Stimulated activated CD8-positive, alpha-beta memory T cell treated with anti-CD3 and anti-CD28 coated beads, Interleukin-7, amount 100 ng/mL, for 24 hours (primary cell): ENCODE measurements around the gene PQBP1.

Experiments
- DNase-seq: peaks from one replicate; pipeline ENCODE4 v3.0.0-alpha.2; 2020; ENCODE audit warnings: low read depth

The PQBP1 gene

GRCh38 chrX:48924270-48924669 lies 26.5 kb downstream of the PQBP1 start:
- DNase-seq: no peak

GRCh38 chrX:48927123-48927522 lies 29.4 kb downstream of the PQBP1 start:
- no peak for DNase-seq

GRCh38 chrX:48927736-48928382 lies 30.1 kb downstream of the PQBP1 start:
- no peak for DNase-seq

GRCh38 chrX:48933757-48934156 lies 36.0 kb downstream of the PQBP1 start:
- DNase-seq: no peak

- no peak for DNase-seq
These were observed 37.0 kb downstream of the PQBP1 start for GRCh38 chrX:48934581-48935300.

GRCh38 chrX:48935301-48935670 lies 37.6 kb downstream of the PQBP1 start:
- DNase-seq: no peak

- DNase-seq: no peak
These were observed 38.8 kb downstream of the PQBP1 start for GRCh38 chrX:48936429-48937053.

- DNase-seq: peak; percentile 67
These were observed 39.6 kb downstream of the PQBP1 start for GRCh38 chrX:48937054-48937907.

- no peak for DNase-seq
These were observed 41.1 kb downstream of the PQBP1 start for GRCh38 chrX:48938721-48939425.

- DNase-seq: no peak
These were observed 41.9 kb downstream of the PQBP1 start for GRCh38 chrX:48939524-48940228.

GRCh38 chrX:48940404-48940955 lies 42.8 kb downstream of the PQBP1 start:
- DNase-seq: no peak

GRCh38 chrX:48942895-48943294 lies 45.2 kb downstream of the PQBP1 start:
- DNase-seq: no peak

GRCh38 chrX:48945517-48946348 lies 48.0 kb downstream of the PQBP1 start:
- no peak for DNase-seq

- DNase-seq: no peak
These were observed 50.9 kb downstream of the PQBP1 start for GRCh38 chrX:48948589-48948988.
